Ishikawa (cell line): Measurements from ENCODE around the gene ELP2.

ENCODE experiments used
- CEBPB ChIP-seq: IDR thresholded peaks from 2 replicates; pipeline ENCODE4 v1.6.1; 2012
- CREB1 ChIP-seq: IDR thresholded peaks from 2 replicates; pipeline ENCODE4 v1.6.1; 2012; ENCODE audit warnings: low read depth
- FOXM1 ChIP-seq: IDR thresholded peaks from 2 replicates; pipeline ENCODE4 v1.6.1; 2012; ENCODE audit warnings: low read depth, borderline replicate concordance
- MAX ChIP-seq: IDR thresholded peaks from 2 replicates; pipeline ENCODE4 v1.6.1; 2012
- NFIC ChIP-seq: IDR thresholded peaks from 2 replicates; pipeline ENCODE4 v1.6.1; 2012
- RAD21 ChIP-seq: IDR thresholded peaks from 2 replicates; pipeline ENCODE4 v1.6.1; 2012; ENCODE audit warnings: low read depth
- REST ChIP-seq: IDR thresholded peaks from 2 replicates; pipeline ENCODE4 v1.6.1; 2012; ENCODE audit warnings: low read depth, mild to moderate bottlenecking
- TAF1 ChIP-seq: IDR thresholded peaks from 2 replicates; pipeline ENCODE4 v1.6.1; 2012; ENCODE audit warnings: low read depth, mild to moderate bottlenecking
- TEAD4 ChIP-seq: IDR thresholded peaks from 2 replicates; pipeline ENCODE4 v1.6.1; 2012
- USF1 ChIP-seq: IDR thresholded peaks from 2 replicates; pipeline ENCODE4 v1.6.1; 2012
- YY1 ChIP-seq: IDR thresholded peaks from 2 replicates; pipeline ENCODE4 v1.6.1; 2012; ENCODE audit warnings: low read depth
- ZBTB7A ChIP-seq: IDR thresholded peaks from 2 replicates; pipeline ENCODE4 v1.6.1; 2012; ENCODE audit warnings: low read depth

ELP2 gene

GRCh38 chr18:36212301-36213171 is 82.8 kb downstream of the ELP2 start:
- TF ChIP-seq TAF1 = no peak
- TF ChIP-seq REST = no peak
- no peak for TF ChIP-seq YY1
- TF ChIP-seq CREB1 = no peak
- no peak for TF ChIP-seq RAD21
- no peak for TF ChIP-seq TEAD4

GRCh38 chr18:36214811-36215210 is 85.1 kb downstream of the ELP2 start:
- TF ChIP-seq ZBTB7A = no peak
- TF ChIP-seq USF1 = no peak
- no peak for TF ChIP-seq TEAD4
- no peak for TF ChIP-seq FOXM1
- no peak for TF ChIP-seq NFIC
- no peak for TF ChIP-seq CEBPB
- TF ChIP-seq YY1 = no peak
- no peak for TF ChIP-seq MAX

- TF ChIP-seq USF1 (no peak), MAX (no peak), NFIC (no peak)
Observed at GRCh38 chr18:36215577-36215976, 85.9 kb downstream of the ELP2 start.

GRCh38 chr18:36217348-36217747 is 87.6 kb downstream of the ELP2 start:
- TF ChIP-seq YY1 = no peak
- TF ChIP-seq USF1 = no peak
- TF ChIP-seq NFIC = no peak
- TF ChIP-seq REST = no peak
- no peak for TF ChIP-seq RAD21
- no peak for TF ChIP-seq CREB1

GRCh38 chr18:36229188-36229587 is 99.5 kb downstream of the ELP2 start:
- TF ChIP-seq FOXM1 = no peak
- no peak for TF ChIP-seq USF1
